HG03558 (cell line): ENCODE data around the gene ZNF839.
A peak's percentile ranks its signal among the peaks of the same experiment; 100 is the strongest.
"Not testable (repeated sequence)": the region's sequence is repeated elsewhere in the genome, so short reads cannot be mapped to it uniquely, and the experiment has no call there.

Source experiments
- ATAC-seq: cut with Tn5 transposase; IDR thresholded peaks from one replicate; pipeline ENCODE4 v1.9.1; 2021; ENCODE audit warnings: moderate number of reproducible peaks; ENCODE audit not compliant: unreplicated experiment; ENCODE audit errors: extremely low read depth

Gene ZNF839

GRCh38 chr14:102319351-102320032, at the start of gene ZNF839:
Gene ZNF839, plus strand, starts transcription at chr14:102319746. Its CDS starts 20 bp downstream, at chr14:102319766.
- peak; percentile 38 for ATAC-seq

- no peak for ATAC-seq
These were observed 47.2 kb upstream of the ZNF839 start for GRCh38 chr14:102272392-102272791.

GRCh38 chr14:102275866-102276265, 43.7 kb upstream of the ZNF839 start:
- no peak for ATAC-seq

- ATAC-seq: no peak
These were observed 41.5 kb upstream of the ZNF839 start for GRCh38 chr14:102277874-102278630.

- no peak for ATAC-seq
These were observed 41.0 kb upstream of the ZNF839 start for GRCh38 chr14:102278631-102278935.

GRCh38 chr14:102279282-102279681, 40.3 kb upstream of the ZNF839 start:
- no peak for ATAC-seq

GRCh38 chr14:102279688-102280348, 39.7 kb upstream of the ZNF839 start:
- ATAC-seq: no peak

- no peak for ATAC-seq
These were observed 39.1 kb upstream of the ZNF839 start for GRCh38 chr14:102280376-102280962.

- ATAC-seq: no peak
These were observed 36.6 kb upstream of the ZNF839 start for GRCh38 chr14:102282751-102283465.

GRCh38 chr14:102283631-102284129, 35.9 kb upstream of the ZNF839 start:
- ATAC-seq: no peak

GRCh38 chr14:102285106-102285505, 34.4 kb upstream of the ZNF839 start:
- no peak for ATAC-seq

- ATAC-seq: no peak
These were observed 31.4 kb upstream of the ZNF839 start for GRCh38 chr14:102288139-102288538.

- ATAC-seq: no peak
These were observed 27.1 kb upstream of the ZNF839 start for GRCh38 chr14:102292441-102292840.

GRCh38 chr14:102293781-102294180, 25.8 kb upstream of the ZNF839 start:
- no peak for ATAC-seq

GRCh38 chr14:102295270-102295669, 24.3 kb upstream of the ZNF839 start:
- no peak for ATAC-seq

GRCh38 chr14:102297436-102298170, 21.9 kb upstream of the ZNF839 start:
- ATAC-seq: no peak

GRCh38 chr14:102298303-102299070, 21.1 kb upstream of the ZNF839 start:
- not testable (repeated sequence) for ATAC-seq

- no peak for ATAC-seq
These were observed 15.9 kb upstream of the ZNF839 start for GRCh38 chr14:102303664-102304063.
